Epithelial cell of proximal tubule (primary cell): ENCODE results near the gene ARHGAP30. TPM values are rescaled to one million over a fixed set of nuclear protein-coding genes. Genes with fewer than 3 reads are reported as not detected.
A peak's percentile ranks its signal among the peaks of the same experiment; 100 is the strongest.
"Not testable (repeated sequence)": the region's sequence is repeated elsewhere in the genome, so short reads cannot be mapped to it uniquely, and the experiment has no call there.

Experiments used
- DNase-seq: peaks from one replicate; pipeline ENCODE4 v3.0.0-alpha.2; 2011; ENCODE audit warnings: low read depth
- H3K4me3 ChIP-seq: 2 replicates; pipeline ENCODE4 v1.5.1; 2011; ENCODE audit warnings: low read depth, mild to moderate bottlenecking, low read length
- CTCF ChIP-seq: conservative IDR thresholded peaks from 2 replicates; pipeline ENCODE4 v1.5.1; 2012; ENCODE audit warnings: low read depth, mild to moderate bottlenecking, low read length
- total RNA-seq: library from RNA; depleted of rRNA; stranded (reverse); fragments of >200 nt; gene quantifications from 2 replicates; pipeline ENCODE4 v1.2.3, GENCODE V29; 2015

ARHGAP30 gene
- total RNA-seq, 1 donor from 2014 or later = 0.06 TPM

GRCh38 chr1:161038523-161039153, 31.1 kb downstream of the ARHGAP30 start, which contains the start of gene TSTD1:
TSTD1 (minus strand) TSS chr1:161038964; CDS start chr1:161038889, 75 bp downstream.
- DNase-seq = no peak
- TF ChIP-seq CTCF = peak; percentile 12
- peak within 1 kb of the TSS; percentile 97 for H3K4me3 ChIP-seq

GRCh38 chr1:161037661-161038522, 31.8 kb downstream of the ARHGAP30 start:
- peak overlapping the region; percentile 97 for H3K4me3 ChIP-seq
- no peak for DNase-seq
- TF ChIP-seq CTCF = no peak

GRCh38 chr1:161033751-161034150, 35.9 kb downstream of the ARHGAP30 start:
- no peak overlapping the region for H3K4me3 ChIP-seq
- no peak for DNase-seq
- no peak for TF ChIP-seq CTCF

- DNase-seq = no peak
- no peak for TF ChIP-seq CTCF
These were observed 37.3 kb downstream of the ARHGAP30 start for GRCh38 chr1:161032409-161032808.

GRCh38 chr1:161031874-161032273, 37.8 kb downstream of the ARHGAP30 start:
- no peak for DNase-seq

More at GRCh38 chr1:161032409-161032808, 37.3 kb downstream of the ARHGAP30 start:
- no peak overlapping the region for H3K4me3 ChIP-seq

GRCh38 chr1:161029466-161029865, 40.2 kb downstream of the ARHGAP30 start:
- not testable (repeated sequence) for H3K4me3 ChIP-seq, DNase-seq

More at GRCh38 chr1:161031874-161032273, 37.8 kb downstream of the ARHGAP30 start:
- TF ChIP-seq CTCF = no peak
- no peak overlapping the region for H3K4me3 ChIP-seq

GRCh38 chr1:161026954-161027353, 42.7 kb downstream of the ARHGAP30 start:
- DNase-seq, H3K4me3 ChIP-seq: not testable (repeated sequence)

- H3K4me3 ChIP-seq, DNase-seq: not testable (repeated sequence)
These were observed 47.3 kb downstream of the ARHGAP30 start for GRCh38 chr1:161022432-161022831.
